ENCODE results near the gene ETV1.

- TF ChIP-seq CTCF (IDR thresholded peaks at IDR 0.05; ENCODE audit: low read depth, low read length, poor library complexity, severe bottlenecking) = no peak
- no peak for TF ChIP-seq EZH2phosphoT487 (IDR thresholded peaks at IDR 0.05; ENCODE audit: borderline replicate concordance, low read length)
These were observed 34.9 kb upstream of the ETV1 start for GRCh38 chr7:14024406-14024805.
